CD14-positive monocyte (primary cell): ENCODE measurements around the gene RP9. TPM values are rescaled to one million over a fixed set of nuclear protein-coding genes. Genes with fewer than 3 reads are reported as not detected.

Experiments
- DNase-seq, 3 donors: peaks; one replicate each; pipeline ENCODE4 v3.0.0-alpha.2; 2011 to 2022
- H2AFZ ChIP-seq: 2 replicates; pipeline ENCODE4 v1.6.0; 2012; ENCODE audit warnings: mild to moderate bottlenecking, low read depth, low read length, inconsistent platforms; ENCODE audit not compliant: insufficient read depth, poor library complexity, severe bottlenecking
- H3K27ac ChIP-seq, 2 donors: 1 replicate in 1 of 2; 2 replicates in 1 of 2; pipeline ENCODE4 v1.5.1; 2012 to 2013; ENCODE audit warnings: low read length in 2 of 2, control low read depth in 1 of 2, inconsistent platforms in 1 of 2, low read depth in 1 of 2, mild to moderate bottlenecking in 1 of 2
- H3K27me3 ChIP-seq, 2 donors: one replicate each; pipeline versions ENCODE4 v1.6.0 to v1.6.1; 2011 to 2013; ENCODE audit warnings: low read length in 2 of 2; ENCODE audit not compliant: control insufficient read depth in 2 of 2, insufficient read depth in 2 of 2
- H3K36me3 ChIP-seq, 2 donors: replicated peaks in 1 of 2; 1 replicate in 1 of 2; 2 replicates in 1 of 2; pipeline versions ENCODE4 v1.5.1 to v1.6.1; 2012 to 2013; ENCODE audit warnings: low read length in 2 of 2, control low read depth in 1 of 2, inconsistent platforms in 1 of 2, mild to moderate bottlenecking in 1 of 2; ENCODE audit not compliant: insufficient read depth in 2 of 2, control insufficient read depth in 1 of 2
- H3K4me1 ChIP-seq, 2 donors: 1 replicate in 1 of 2; 2 replicates in 1 of 2; pipeline versions ENCODE4 v1.5.1 to v1.6.1; 2012 to 2013; ENCODE audit warnings: low read length in 2 of 2, control low read depth in 1 of 2, inconsistent platforms in 1 of 2, mild to moderate bottlenecking in 1 of 2, moderate library complexity in 1 of 2; ENCODE audit not compliant: insufficient read depth in 2 of 2, control insufficient read depth in 1 of 2
- H3K4me2 ChIP-seq: replicated peaks from 2 replicates; pipeline ENCODE3; 2012; ENCODE audit warnings: low read length, moderate library complexity, mild to moderate bottlenecking; ENCODE audit not compliant: poor library complexity, severe bottlenecking; ENCODE audit errors: extremely low read depth
- H3K4me3 ChIP-seq, 3 experiments: fragments of 200-600 bp in 1 of 3; sonication (generic) in 1 of 3; replicated peaks in 1 of 3; 1 replicate in 2 of 3; 2 replicates in 1 of 3; pipeline ENCODE4 v1.5.1; 2011 to 2013; ENCODE audit warnings: low read length in 3 of 3, mild to moderate bottlenecking in 3 of 3, control low read depth in 2 of 3, low read depth in 2 of 3, inconsistent platforms in 1 of 3, moderate library complexity in 1 of 3
- H3K79me2 ChIP-seq: 2 replicates; pipeline ENCODE4 v1.6.0; 2012; ENCODE audit warnings: mild to moderate bottlenecking, control low read depth, inconsistent platforms, low read length, moderate library complexity; ENCODE audit not compliant: insufficient read depth
- H3K9ac ChIP-seq: 2 replicates; pipeline ENCODE4 v1.6.0; 2017; ENCODE audit warnings: low read length, mild to moderate bottlenecking; ENCODE audit not compliant: insufficient read depth, poor library complexity, severe bottlenecking
- H3K9me3 ChIP-seq, 2 donors: replicated peaks in 1 of 2; 1 replicate in 1 of 2; 2 replicates in 1 of 2; pipeline versions ENCODE4 v1.5.1 to v1.6.1; 2012 to 2013; ENCODE audit warnings: low read length in 2 of 2, control low read depth in 1 of 2; ENCODE audit not compliant: control insufficient read depth in 1 of 2, insufficient read depth in 1 of 2
- H4K20me1 ChIP-seq: 2 replicates; pipeline ENCODE4 v1.6.0; 2012; ENCODE audit warnings: mild to moderate bottlenecking, low read length, control low read depth, moderate library complexity; ENCODE audit not compliant: insufficient read depth
- H3K27ac Mint-ChIP-seq, 7 donors: one replicate each; pipeline ENCODE4 v1.8.0; 2020; ENCODE audit warnings: mild to moderate bottlenecking in 7 of 7, mixed read lengths in 7 of 7, moderate library complexity in 6 of 7, inconsistent platforms in 2 of 7
- H3K27me3 Mint-ChIP-seq, 3 donors: one replicate each; pipeline ENCODE4 v1.8.0; 2021 to 2022; ENCODE audit warnings: low read depth in 3 of 3, mild to moderate bottlenecking in 3 of 3, mixed read lengths in 3 of 3, moderate library complexity in 3 of 3, inconsistent platforms in 1 of 3
- H3K36me3 Mint-ChIP-seq, 2 donors: one replicate each; pipeline ENCODE4 v1.8.0; 2020; ENCODE audit warnings: mixed read lengths in 2 of 2, inconsistent platforms in 1 of 2, mild to moderate bottlenecking in 1 of 2
- H3K4me1 Mint-ChIP-seq: one replicate; pipeline ENCODE4 v1.8.0; 2020; ENCODE audit warnings: mild to moderate bottlenecking, mixed read lengths
- H3K4me3 Mint-ChIP-seq, 2 donors: one replicate each; pipeline ENCODE4 v1.8.0; 2020; ENCODE audit warnings: mild to moderate bottlenecking in 2 of 2, mixed read lengths in 2 of 2, moderate library complexity in 1 of 2
- H3K9me3 Mint-ChIP-seq, 7 donors: one replicate each; pipeline ENCODE4 v1.8.0; 2020 to 2022; ENCODE audit warnings: mixed read lengths in 7 of 7, mild to moderate bottlenecking in 6 of 7, moderate library complexity in 6 of 7, inconsistent platforms in 2 of 7
- CTCF ChIP-seq: fragments of 200-600 bp; IDR thresholded peaks from one replicate; pipeline ENCODE4 v1.8.0; 2022; ENCODE audit warnings: antibody characterized with exemption, mild to moderate bottlenecking
- WGBS: methylation state at CpG from one replicate; pipeline ENCODE4 v1.1.5; 2013; ENCODE audit warnings: missing lambda C conversion rate; ENCODE audit not compliant: insufficient coverage; 5-methylcytosine and 5-hydroxymethylcytosine counted together
- intact Hi-C, 2 donors: fragments of 100-400 bp; cut with micrococcal nuclease; formaldehyde crosslinking; loops; one replicate each; pipeline versions ENCODE4 v1.15.0 to v1.15.1; 2023
- polyA plus RNA-seq, 3 donors: library from polyadenylated mRNA; depleted of rRNA in 1 of 3; unstranded in 2 of 3; stranded (reverse) in 1 of 3; fragments of 300-500 nt in 2 of 3; fragments of >200 nt in 1 of 3; fragmentation: Illumina TruSeq in 2 of 3; gene quantifications; 1 replicate in 2 of 3; 2 replicates in 1 of 3; pipeline ENCODE4 v1.2.3, GENCODE V29; 2012 to 2021

Gene RP9
- polyA plus RNA-seq, 3 donors: 6.5 to 12.7 (median 8.7) TPM

DNA sequence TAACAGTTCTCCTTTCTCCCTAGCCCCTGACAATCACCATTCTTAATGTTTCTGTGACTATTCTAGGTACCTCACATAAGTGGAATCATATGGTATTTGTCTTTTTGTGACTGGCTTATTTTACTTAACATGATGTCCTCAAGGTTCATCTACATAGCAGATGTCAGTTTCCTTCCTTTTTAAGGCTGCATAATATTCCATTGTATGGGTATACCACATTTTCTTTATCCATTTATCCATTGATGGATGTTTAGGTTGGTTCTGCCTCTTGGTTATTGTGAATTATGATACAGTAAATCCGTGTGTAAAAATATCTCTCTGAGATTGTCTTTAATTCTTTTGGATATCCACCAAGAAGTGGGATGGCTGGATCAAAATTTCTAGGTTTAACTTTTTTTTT is 33.4 kb upstream of the RP9 start:
- Histone ChIP-seq H3K9ac (no peak overlapping the region), H3K27ac (no peak overlapping the region), H2AFZ (no peak overlapping the region), H4K20me1 (no peaks in the 10 kb centered on the region), H3K79me2 (no peaks in the 10 kb centered on the region), H3K4me1 (no peaks in the 10 kb centered on the region), H3K36me3 (no peaks in the 10 kb centered on the region), H3K9me3 (peaks cover 0 to 8% of the 10 kb centered on the region in 2 donors), H3K27me3 (no peaks in the 10 kb centered on the region), H3K4me2 (no peak overlapping the region), H3K4me3 (no peak overlapping the region)
- Mint-ChIP-seq H3K4me1 (no peaks in the 10 kb centered on the region), H3K9me3 (peaks cover 3 to 17% (median 12%) of the 10 kb centered on the region in 7 donors), H3K27me3 (peaks cover 0 to 2% (median 0%) of the 10 kb centered on the region in 3 donors), H3K27ac (no peak overlapping the region), H3K36me3 (peaks cover 0 to 2% of the 10 kb centered on the region in 2 donors), H3K4me3 (no peak overlapping the region)
- DNase-seq: no peak
- intact Hi-C loops: no loop called here
- no peak for TF ChIP-seq CTCF
- WGBS: no CpG with 5 or more reads among the region's 1 CpG

GRCh38 chr7:33137103-33137502 is 27.9 kb upstream of the RP9 start:
- WGBS: 95% methylated on average over 7 of the region's 15 CpGs
- no peak overlapping the region for H3K27ac Mint-ChIP-seq

More at GRCh38 chr7:33137103-33137502, 27.9 kb upstream of the RP9 start:
- no peak overlapping the region for H3K27ac ChIP-seq
- no peak for TF ChIP-seq CTCF
- no peaks in the 10 kb centered on the region for H3K4me1 ChIP-seq
- H3K36me3 ChIP-seq: no peaks in the 10 kb centered on the region
- Mint-ChIP-seq H3K36me3 (no peaks in the 10 kb centered on the region), H3K4me1 (no peaks in the 10 kb centered on the region), H3K4me3 (no peak overlapping the region), H3K27me3 (peaks cover 0 to 3% (median 0%) of the 10 kb centered on the region in 3 donors), H3K9me3 (peaks cover 11 to 31% (median 20%) of the 10 kb centered on the region in 7 donors)
- H3K9ac ChIP-seq: no peak overlapping the region
- DNase-seq: no peak
- H2AFZ ChIP-seq: no peak overlapping the region
- no peaks in the 10 kb centered on the region for H4K20me1 ChIP-seq
- H3K4me3 ChIP-seq: no peak overlapping the region
- peaks cover 0 to 16% of the 10 kb centered on the region in 2 donors for H3K9me3 ChIP-seq
- H3K4me2 ChIP-seq: no peak overlapping the region
- intact Hi-C loops: no loop called here
- no peaks in the 10 kb centered on the region for H3K27me3 ChIP-seq
- H3K79me2 ChIP-seq: no peaks in the 10 kb centered on the region
